NCI-H2227 (cell line): Measurements from ENCODE around the gene SYT2.
"Not testable (repeated sequence)": the region's sequence is repeated elsewhere in the genome, so short reads cannot be mapped to it uniquely, and the experiment has no call there.

Experiments
- DNase-seq: peaks from one replicate; lab custom pipeline; 2025; ENCODE audit not compliant: unreplicated experiment; lab: John Stamatoyannopoulos, UW

Gene SYT2

GRCh38 chr1:202553560-202554038 is 156.7 kb downstream of the SYT2 start:
- DNase-seq: no peak

- not testable (repeated sequence) for DNase-seq
These were observed 157.2 kb downstream of the SYT2 start for GRCh38 chr1:202553078-202553477.

GRCh38 chr1:202552615-202553014 is 157.6 kb downstream of the SYT2 start:
- DNase-seq: not testable (repeated sequence)

GRCh38 chr1:202551683-202552082 is 158.6 kb downstream of the SYT2 start:
- DNase-seq: no peak

GRCh38 chr1:202550088-202550487 is 160.2 kb downstream of the SYT2 start:
- DNase-seq: not testable (repeated sequence)

- DNase-seq: no peak
These were observed 163.0 kb downstream of the SYT2 start for GRCh38 chr1:202547215-202547614.

- DNase-seq: not testable (repeated sequence)
These were observed 163.5 kb downstream of the SYT2 start for GRCh38 chr1:202546796-202547195.

GRCh38 chr1:202546377-202546776 is 163.9 kb downstream of the SYT2 start:
- DNase-seq: not testable (repeated sequence)

- DNase-seq: not testable (repeated sequence)
These were observed 164.5 kb downstream of the SYT2 start for GRCh38 chr1:202545647-202546303.

GRCh38 chr1:202544766-202545449 is 165.3 kb downstream of the SYT2 start:
- DNase-seq: not testable (repeated sequence)

- not testable (repeated sequence) for DNase-seq
These were observed 166.7 kb downstream of the SYT2 start for GRCh38 chr1:202543537-202543936.

GRCh38 chr1:202542415-202542814 is 167.8 kb downstream of the SYT2 start:
- DNase-seq: peak; percentile 14

- DNase-seq: not testable (repeated sequence)
These were observed 169.4 kb downstream of the SYT2 start for GRCh38 chr1:202540858-202541257.
